Transverse colon (tissue), 4 donors: ENCODE results near the gene LRRN3.

ENCODE experiments used
- EP300 ChIP-seq: sonication (generic); formaldehyde crosslinking; IDR thresholded peaks from one replicate; pipeline ENCODE4 v1.6.1; 2017; ENCODE audit warnings: antibody characterized with exemption, low read depth
- POLR2AphosphoS5 ChIP-seq, 3 donors: sonication (generic); formaldehyde crosslinking; IDR thresholded peaks; one replicate each; pipeline ENCODE4 v1.6.1; 2016; ENCODE audit warnings: antibody characterized with exemption in 3 of 3
- TF ChIP-seq, protein P1 (sequence below), 5 experiments: fragments of 200-600 bp in 3 of 5; fragments of 450-650 bp in 2 of 5; sonication (generic) in 3 of 5; IDR thresholded peaks; 1 replicate in 2 of 5; 2 replicates in 3 of 5; pipeline ENCODE4 v1.5.1; 2016 to 2017; ENCODE audit warnings: antibody characterized with exemption in 5 of 5, inconsistent platforms in 3 of 5, mild to moderate bottlenecking in 2 of 5, moderate library complexity in 1 of 5

GRCh38 chr7:111091593-111092358, 849 bp downstream of the LRRN3 start:
- TF ChIP-seq POLR2AphosphoS5 (IDR thresholded peaks at IDR 0.05) (no peak), EP300 (no peak)
- TF ChIP-seq, protein P1, sequence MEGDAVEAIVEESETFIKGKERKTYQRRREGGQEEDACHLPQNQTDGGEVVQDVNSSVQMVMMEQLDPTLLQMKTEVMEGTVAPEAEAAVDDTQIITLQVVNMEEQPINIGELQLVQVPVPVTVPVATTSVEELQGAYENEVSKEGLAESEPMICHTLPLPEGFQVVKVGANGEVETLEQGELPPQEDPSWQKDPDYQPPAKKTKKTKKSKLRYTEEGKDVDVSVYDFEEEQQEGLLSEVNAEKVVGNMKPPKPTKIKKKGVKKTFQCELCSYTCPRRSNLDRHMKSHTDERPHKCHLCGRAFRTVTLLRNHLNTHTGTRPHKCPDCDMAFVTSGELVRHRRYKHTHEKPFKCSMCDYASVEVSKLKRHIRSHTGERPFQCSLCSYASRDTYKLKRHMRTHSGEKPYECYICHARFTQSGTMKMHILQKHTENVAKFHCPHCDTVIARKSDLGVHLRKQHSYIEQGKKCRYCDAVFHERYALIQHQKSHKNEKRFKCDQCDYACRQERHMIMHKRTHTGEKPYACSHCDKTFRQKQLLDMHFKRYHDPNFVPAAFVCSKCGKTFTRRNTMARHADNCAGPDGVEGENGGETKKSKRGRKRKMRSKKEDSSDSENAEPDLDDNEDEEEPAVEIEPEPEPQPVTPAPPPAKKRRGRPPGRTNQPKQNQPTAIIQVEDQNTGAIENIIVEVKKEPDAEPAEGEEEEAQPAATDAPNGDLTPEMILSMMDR (IDR thresholded peaks at IDR 0.05) = no peak
